ENCODE data around the gene RIPOR1.

DNA sequence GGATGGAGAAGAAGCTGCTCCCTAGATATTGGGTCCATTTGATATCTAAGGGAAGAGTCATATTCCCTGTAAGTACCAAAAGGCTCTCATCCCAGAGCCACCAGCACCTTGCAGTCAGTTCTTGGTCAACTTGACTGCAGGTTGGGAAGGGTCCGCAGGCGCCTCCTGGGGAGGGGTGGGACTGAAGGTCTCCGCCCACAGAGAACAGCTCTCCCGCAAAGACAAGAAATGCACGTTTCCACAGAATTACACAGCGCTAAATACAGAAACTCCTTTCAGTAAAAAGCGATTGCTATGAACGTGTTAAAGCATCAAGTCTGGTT is 32.8 kb downstream of the RIPOR1 start:
- TF ChIP-seq CTCF (conservative IDR thresholded peaks at IDR 0.05; ENCODE audit: low read depth in 2 of 2) (no peak), EZH2 (IDR thresholded peaks at IDR 0.05; ENCODE audit: low read depth, unreplicated experiment) (no peak), ZNF114 (CRISPR knock-in tag; IDR thresholded peaks at IDR 0.05) (no peak), EZH2phosphoT487 (IDR thresholded peaks at IDR 0.05; ENCODE audit: unreplicated experiment) (no peak), POLR2AphosphoS5 (IDR thresholded peaks at IDR 0.05; ENCODE audit: low read depth) (no peak), STAT1 (IDR thresholded peaks at IDR 0.05; ENCODE audit: unreplicated experiment) (no peak), JUNB (IDR thresholded peaks at IDR 0.05; ENCODE audit: unreplicated experiment) (no peak), NANOG (IDR thresholded peaks at IDR 0.05; ENCODE audit: borderline replicate concordance) (no peak)
- TF ChIP-seq, protein P1, sequence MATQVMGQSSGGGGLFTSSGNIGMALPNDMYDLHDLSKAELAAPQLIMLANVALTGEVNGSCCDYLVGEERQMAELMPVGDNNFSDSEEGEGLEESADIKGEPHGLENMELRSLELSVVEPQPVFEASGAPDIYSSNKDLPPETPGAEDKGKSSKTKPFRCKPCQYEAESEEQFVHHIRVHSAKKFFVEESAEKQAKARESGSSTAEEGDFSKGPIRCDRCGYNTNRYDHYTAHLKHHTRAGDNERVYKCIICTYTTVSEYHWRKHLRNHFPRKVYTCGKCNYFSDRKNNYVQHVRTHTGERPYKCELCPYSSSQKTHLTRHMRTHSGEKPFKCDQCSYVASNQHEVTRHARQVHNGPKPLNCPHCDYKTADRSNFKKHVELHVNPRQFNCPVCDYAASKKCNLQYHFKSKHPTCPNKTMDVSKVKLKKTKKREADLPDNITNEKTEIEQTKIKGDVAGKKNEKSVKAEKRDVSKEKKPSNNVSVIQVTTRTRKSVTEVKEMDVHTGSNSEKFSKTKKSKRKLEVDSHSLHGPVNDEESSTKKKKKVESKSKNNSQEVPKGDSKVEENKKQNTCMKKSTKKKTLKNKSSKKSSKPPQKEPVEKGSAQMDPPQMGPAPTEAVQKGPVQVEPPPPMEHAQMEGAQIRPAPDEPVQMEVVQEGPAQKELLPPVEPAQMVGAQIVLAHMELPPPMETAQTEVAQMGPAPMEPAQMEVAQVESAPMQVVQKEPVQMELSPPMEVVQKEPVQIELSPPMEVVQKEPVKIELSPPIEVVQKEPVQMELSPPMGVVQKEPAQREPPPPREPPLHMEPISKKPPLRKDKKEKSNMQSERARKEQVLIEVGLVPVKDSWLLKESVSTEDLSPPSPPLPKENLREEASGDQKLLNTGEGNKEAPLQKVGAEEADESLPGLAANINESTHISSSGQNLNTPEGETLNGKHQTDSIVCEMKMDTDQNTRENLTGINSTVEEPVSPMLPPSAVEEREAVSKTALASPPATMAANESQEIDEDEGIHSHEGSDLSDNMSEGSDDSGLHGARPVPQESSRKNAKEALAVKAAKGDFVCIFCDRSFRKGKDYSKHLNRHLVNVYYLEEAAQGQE (IDR thresholded peaks at IDR 0.05; ENCODE audit: unreplicated experiment): no peak

All from GM23338 (cell line).